Body of pancreas (tissue), 4 donors: ENCODE measurements around the gene SIM1. TPM values are rescaled to one million over a fixed set of nuclear protein-coding genes. Genes with fewer than 3 reads are reported as not detected.

Source experiments
- ATAC-seq: fragments of 150-250 bp; one replicate; pipeline ENCODE4 v1.9.1; 2016
- DNase-seq, 4 donors: peaks; one replicate each; pipeline ENCODE4 v3.0.0-alpha.2; 2019
- H3K27ac ChIP-seq, 4 donors: fragments of 200-600 bp; sonication (generic); 1 replicate in 3 of 4; 2 replicates in 1 of 4; pipeline versions ENCODE4 v1.5.1 to v1.6.1; 2016 to 2019; ENCODE audit warnings: mild to moderate bottlenecking in 1 of 4, mixed read lengths in 1 of 4, moderate library complexity in 1 of 4
- H3K27me3 ChIP-seq, 2 donors: fragments of 200-600 bp; sonication (generic); one replicate each; pipeline ENCODE4 v1.6.0; 2016; ENCODE audit warnings: mild to moderate bottlenecking in 1 of 2
- H3K36me3 ChIP-seq, 2 donors: fragments of 200-600 bp; sonication (generic); replicated peaks in 1 of 2; 2 replicates each; pipeline ENCODE4 v1.5.1; 2016; ENCODE audit warnings: low read depth in 2 of 2; ENCODE audit not compliant: insufficient read depth in 1 of 2
- H3K4me1 ChIP-seq: fragments of 200-600 bp; sonication (generic); one replicate; pipeline ENCODE4 v1.6.0; 2016
- H3K4me3 ChIP-seq, 2 donors: fragments of 200-600 bp; sonication (generic); 1 replicate in 1 of 2; 2 replicates in 1 of 2; pipeline ENCODE4 v1.5.1; 2016 to 2019
- H3K9me3 ChIP-seq, 3 donors: fragments of 200-600 bp; sonication (generic); 1 replicate in 2 of 3; 2 replicates in 1 of 3; pipeline ENCODE4 v1.5.1; 2016
- CTCF ChIP-seq, 7 experiments: fragments of 450-650 bp in 4 of 7; fragments of 200-600 bp in 3 of 7; sonication (generic) in 3 of 7; IDR thresholded peaks; one replicate each; pipeline ENCODE4 v1.5.1; 2016 to 2019; ENCODE audit warnings: antibody characterized with exemption in 7 of 7
- POLR2A ChIP-seq, 3 donors: fragments of 450-650 bp; IDR thresholded peaks; one replicate each; pipeline ENCODE4 v1.6.1; 2016; ENCODE audit warnings: antibody characterized with exemption in 3 of 3, mild to moderate bottlenecking in 2 of 3
- WGBS, 2 donors: methylation state at CpG; one replicate each; pipeline ENCODE4 v1.1.5; 2017; 5-methylcytosine and 5-hydroxymethylcytosine counted together
- intact Hi-C: fragments of 100-400 bp; cut with DNase I; formaldehyde crosslinking; loops from one replicate; pipeline ENCODE4 v1.15.1; 2023
- total RNA-seq, 2 donors: library from RNA; depleted of rRNA; stranded (reverse); fragments of >200 nt; gene quantifications; one replicate each; pipeline ENCODE4 v1.1.0, GENCODE V29; 2016

Gene SIM1
- total RNA-seq, 2 donors from 2014 or later = 3.6 to 6.9 TPM

DNA sequence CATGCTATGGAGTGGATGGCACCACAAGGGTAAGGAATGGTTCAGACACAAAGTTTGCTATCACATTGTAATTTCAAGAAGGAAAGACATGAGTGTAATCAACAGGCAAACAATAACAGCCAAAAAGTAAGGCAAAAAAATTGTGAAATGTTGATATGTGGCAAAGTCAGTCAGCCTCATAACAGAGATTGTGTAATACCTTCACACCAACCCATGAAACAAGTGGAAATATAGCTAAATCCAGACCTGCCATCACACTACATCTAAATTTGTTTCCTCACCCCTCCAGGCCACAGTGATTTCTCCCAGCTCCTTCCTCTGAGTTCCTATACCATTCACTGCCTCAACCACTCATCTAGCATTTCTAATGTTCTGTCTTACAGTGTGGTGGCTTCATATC, 37.3 kb downstream of the SIM1 start:
- no peaks in the 10 kb centered on the region for H3K27me3 ChIP-seq
- no peak overlapping the region for H3K4me3 ChIP-seq
- H3K27ac ChIP-seq = no peak overlapping the region
- no peaks in the 10 kb centered on the region for H3K4me1 ChIP-seq
- no peak for TF ChIP-seq CTCF (IDR thresholded peaks at IDR 0.05)
- no peak for TF ChIP-seq POLR2A (IDR thresholded peaks at IDR 0.05)
- H3K36me3 ChIP-seq = no peaks in the 10 kb centered on the region
- H3K9me3 ChIP-seq = no peaks in the 10 kb centered on the region
- DNase-seq (no peak), ATAC-seq (no peak)
- intact Hi-C loops = no loop called here

GRCh38 chr6:100426744-100427338, 37.9 kb downstream of the SIM1 start:
- DNase-seq (peak in 1 of 4 donors; percentile 6), ATAC-seq (peak; percentile 76)
- H3K4me3 ChIP-seq = no peak overlapping the region
- H3K4me1 ChIP-seq = no peaks in the 10 kb centered on the region
- no peaks in the 10 kb centered on the region for H3K27me3 ChIP-seq
- H3K27ac ChIP-seq = no peak overlapping the region
- H3K36me3 ChIP-seq = no peaks in the 10 kb centered on the region
- intact Hi-C loops = no loop called here
- WGBS, 2 donors = 39 to 53% methylated on average over 10 of the region's 10 CpGs
- H3K9me3 ChIP-seq = no peaks in the 10 kb centered on the region
- TF ChIP-seq POLR2A (IDR thresholded peaks at IDR 0.05) (no peak), CTCF (IDR thresholded peaks at IDR 0.05) (no peak)

DNA sequence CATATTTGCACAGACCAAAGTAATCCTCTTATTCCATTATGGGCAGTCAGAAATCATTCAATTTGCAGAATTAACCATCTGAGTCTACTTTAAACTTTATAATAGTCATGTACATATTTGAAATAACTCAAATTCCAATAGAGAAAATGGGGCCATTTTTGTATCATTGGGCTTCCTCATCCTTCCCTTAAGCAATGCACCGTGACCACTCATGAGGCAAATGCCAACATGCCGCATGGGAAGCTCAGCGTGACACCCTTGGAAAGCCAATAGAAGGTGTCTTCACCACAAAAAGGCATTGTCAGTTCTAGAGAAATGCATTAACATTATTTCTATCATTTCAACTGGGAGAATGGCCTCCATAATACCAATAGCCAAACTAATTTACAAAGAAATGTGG, 38.5 kb downstream of the SIM1 start:
- 82 to 88% methylated on average over 3 of the region's 3 CpGs for whole genome bisulfite sequencing, 2 donors
- intact Hi-C loops = no loop called here
- H3K4me3 ChIP-seq = no peak overlapping the region

DNA sequence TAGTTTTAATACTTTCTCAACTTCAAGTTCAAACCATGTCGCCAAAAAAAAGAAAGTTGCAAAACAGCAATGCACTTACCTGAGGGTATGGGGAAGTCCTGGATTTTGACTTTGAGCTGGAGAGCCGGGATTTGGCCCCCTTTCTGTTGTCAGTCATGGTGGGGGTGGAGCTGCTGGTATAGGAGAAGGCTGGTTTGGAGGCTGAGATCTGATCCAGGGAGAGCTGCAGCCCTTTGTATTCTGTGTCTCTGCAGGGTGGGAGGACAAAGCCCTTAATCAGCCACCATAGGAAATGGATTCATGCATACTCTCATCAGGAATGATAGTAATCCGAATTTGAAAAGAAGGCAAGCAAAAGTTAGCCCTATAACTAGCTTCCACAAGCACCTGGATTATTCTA, 44.0 kb downstream of the SIM1 start:
- TF ChIP-seq POLR2A (IDR thresholded peaks at IDR 0.05) = no peak
- no peak for TF ChIP-seq CTCF (IDR thresholded peaks at IDR 0.05)
- Histone ChIP-seq H3K27ac (no peak overlapping the region), H3K4me1 (no peaks in the 10 kb centered on the region), H3K4me3 (no peak overlapping the region), H3K36me3 (no peaks in the 10 kb centered on the region), H3K9me3 (no peaks in the 10 kb centered on the region), H3K27me3 (no peaks in the 10 kb centered on the region)
- DNase-seq = no peak
- no peak for ATAC-seq
- WGBS, 2 donors = 46 to 53% methylated on average over 3 of the region's 3 CpGs
- intact Hi-C loops = no loop called here

More for the DNA sequence above, 38.5 kb downstream of the SIM1 start:
- H3K36me3 ChIP-seq = no peaks in the 10 kb centered on the region
- H3K27me3 ChIP-seq = no peaks in the 10 kb centered on the region
- ATAC-seq (no peak), DNase-seq (no peak)
- TF ChIP-seq CTCF (IDR thresholded peaks at IDR 0.05) (no peak), POLR2A (IDR thresholded peaks at IDR 0.05) (no peak)
- no peaks in the 10 kb centered on the region for H3K9me3 ChIP-seq
- H3K27ac ChIP-seq = no peak overlapping the region
- H3K4me1 ChIP-seq = no peaks in the 10 kb centered on the region

- no peaks in the 10 kb centered on the region for H3K36me3 ChIP-seq
- intact Hi-C loops = no loop called here
- TF ChIP-seq POLR2A (IDR thresholded peaks at IDR 0.05) (no peak), CTCF (IDR thresholded peaks at IDR 0.05) (no peak)
- no peaks in the 10 kb centered on the region for H3K27me3 ChIP-seq
- ATAC-seq (no peak), DNase-seq (no peak)
- no peaks in the 10 kb centered on the region for H3K4me1 ChIP-seq
- H3K4me3 ChIP-seq = no peak overlapping the region
- WGBS, 2 donors = 81 to 83% methylated on average over 3 of the region's 3 CpGs
- no peak overlapping the region for H3K27ac ChIP-seq
- H3K9me3 ChIP-seq = no peaks in the 10 kb centered on the region
Measured at GRCh38 chr6:100417036-100417435, 47.7 kb downstream of the SIM1 start.
